NCI-H526 (cell line): ENCODE measurements around the gene GRIK2.
"Not testable (repeated sequence)": the region's sequence is repeated elsewhere in the genome, so short reads cannot be mapped to it uniquely, and the experiment has no call there.

Experiments used
- DNase-seq, 2 experiments: peaks; one replicate each; lab custom pipeline; 2025; lab: John Stamatoyannopoulos, UW

Gene GRIK2

DNA sequence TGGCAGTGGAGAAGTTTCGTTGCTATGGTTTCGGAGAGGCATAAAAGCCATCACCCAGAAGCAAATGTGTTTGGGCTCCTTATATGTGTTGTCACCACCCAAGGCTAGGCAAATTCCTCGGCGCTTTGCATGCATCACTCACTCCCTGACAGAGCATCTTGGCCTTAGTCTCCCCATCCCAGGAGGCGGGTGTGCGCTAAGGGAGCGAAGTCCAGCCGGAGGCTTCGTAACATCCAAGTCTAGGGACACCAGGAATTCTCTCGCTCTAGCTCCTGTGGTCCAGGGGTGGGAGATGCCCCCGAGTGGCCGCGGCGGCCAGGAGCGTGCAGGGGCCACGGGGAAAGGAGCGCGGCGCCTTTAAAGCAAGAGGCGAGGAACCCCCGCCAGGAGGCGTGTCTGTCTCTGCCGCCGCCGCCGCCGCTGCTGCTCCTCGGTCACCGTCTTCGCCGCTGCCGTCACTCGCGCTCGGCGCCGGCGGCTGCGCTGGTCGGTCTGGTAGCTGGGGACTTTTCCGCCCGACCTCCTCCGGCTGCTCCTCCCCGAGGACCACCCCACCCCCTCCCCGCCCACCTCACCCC is at the start of gene GRIK2:
GRIK2 (plus strand) TSS at position 458 of the 578 bp plus-strand sequence.
- peak; percentile 92 to 96 for DNase-seq

DNA sequence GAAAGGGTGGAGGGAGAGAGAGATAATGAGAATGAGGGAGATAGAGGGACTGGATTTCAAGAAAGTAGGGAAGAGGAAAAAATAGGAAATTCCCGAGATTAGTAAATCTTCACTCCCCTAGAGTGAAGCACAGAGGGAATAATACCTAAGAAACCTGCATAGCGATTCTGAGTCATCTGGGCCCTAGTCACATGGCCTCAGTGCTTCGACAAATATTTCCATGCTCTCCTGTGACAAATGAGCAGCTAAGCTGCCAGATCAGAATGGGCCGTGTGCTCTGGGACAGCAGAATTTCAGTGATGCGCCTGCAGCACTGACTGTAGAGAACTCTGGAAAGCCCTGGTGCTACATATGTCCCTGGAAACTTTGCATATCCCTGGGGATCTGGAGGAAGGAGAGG is 48.6 kb upstream of the GRIK2 start:
- peak in 1 of 2 experiments; percentile 4 for DNase-seq

DNA sequence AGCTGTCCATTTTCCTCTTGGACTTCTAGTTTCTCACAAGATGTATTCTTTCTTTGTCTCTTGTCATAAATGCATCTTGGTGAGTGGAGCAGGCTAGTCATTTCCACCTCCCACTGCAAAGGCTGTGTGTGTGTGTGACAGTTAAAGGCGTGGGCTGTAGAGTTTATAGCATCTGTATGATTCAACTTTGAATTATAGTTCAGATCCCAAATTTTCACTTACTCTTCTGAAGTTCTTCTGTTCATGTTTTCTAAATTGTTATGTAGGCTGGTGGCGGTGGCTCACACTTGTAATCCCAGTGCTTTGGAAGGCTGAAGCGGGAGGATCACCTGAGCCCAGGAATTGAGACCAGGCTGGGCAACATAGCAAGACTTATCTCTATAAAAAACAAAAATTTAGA is 44.7 kb upstream of the GRIK2 start:
- no peak for DNase-seq

DNA sequence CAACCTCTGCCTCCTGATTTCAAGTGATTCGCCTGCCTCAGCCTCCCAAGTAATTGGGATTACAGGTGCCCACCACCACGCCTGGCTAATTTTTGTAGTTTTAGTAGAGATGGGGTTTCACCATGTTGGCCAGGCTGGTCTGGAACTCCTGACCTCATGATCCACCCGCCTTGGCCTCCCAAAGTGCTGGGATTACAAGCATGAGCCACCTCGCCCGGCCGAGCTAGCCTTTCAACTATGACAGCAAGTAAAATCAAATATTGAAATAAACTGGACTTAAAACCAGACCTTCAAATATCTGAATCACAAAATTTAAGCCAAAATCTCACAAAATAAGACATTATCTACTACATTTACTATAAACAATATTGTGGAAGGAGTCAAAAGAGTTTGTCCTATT is 42.9 kb upstream of the GRIK2 start:
- DNase-seq: not testable (repeated sequence)

DNA sequence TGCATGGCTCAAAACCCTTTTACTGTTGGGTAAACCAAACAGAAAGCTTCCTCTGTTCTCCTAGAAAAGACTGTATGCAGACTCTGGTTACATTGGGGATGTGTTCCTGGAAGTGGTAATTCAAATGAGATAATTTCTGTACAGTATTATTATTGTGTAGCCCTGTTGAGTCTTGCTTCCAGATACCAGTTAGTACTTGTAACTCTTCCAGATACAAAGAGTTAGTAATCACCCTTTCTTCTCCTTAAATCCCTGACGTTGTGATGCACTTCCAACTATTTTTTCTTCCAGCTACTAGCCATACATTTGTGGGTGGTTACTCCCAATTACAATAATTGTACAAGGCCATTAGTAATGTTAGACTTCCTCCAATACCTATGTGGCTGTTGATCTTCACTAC is 42.3 kb upstream of the GRIK2 start:
- DNase-seq: no peak

DNA sequence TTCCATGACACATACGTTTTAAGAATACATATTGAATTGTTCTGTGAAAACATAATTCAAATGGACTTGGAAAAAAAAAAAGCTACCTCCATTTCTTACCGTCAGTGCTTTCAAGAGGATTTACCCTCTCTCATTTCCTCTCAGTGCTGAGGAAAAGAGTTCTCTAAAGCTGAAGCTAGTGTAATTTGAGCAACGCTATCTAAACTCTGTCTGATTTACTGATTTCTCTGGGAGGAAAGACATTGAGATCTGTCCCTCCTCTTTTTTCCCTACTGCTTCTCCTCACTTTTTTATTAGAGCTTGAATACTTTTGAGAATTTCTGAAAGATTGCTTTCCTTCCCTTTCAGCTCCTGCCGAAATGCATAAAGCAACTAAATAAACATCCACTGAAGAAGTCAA is 41.2 kb upstream of the GRIK2 start:
- DNase-seq: no peak

DNA sequence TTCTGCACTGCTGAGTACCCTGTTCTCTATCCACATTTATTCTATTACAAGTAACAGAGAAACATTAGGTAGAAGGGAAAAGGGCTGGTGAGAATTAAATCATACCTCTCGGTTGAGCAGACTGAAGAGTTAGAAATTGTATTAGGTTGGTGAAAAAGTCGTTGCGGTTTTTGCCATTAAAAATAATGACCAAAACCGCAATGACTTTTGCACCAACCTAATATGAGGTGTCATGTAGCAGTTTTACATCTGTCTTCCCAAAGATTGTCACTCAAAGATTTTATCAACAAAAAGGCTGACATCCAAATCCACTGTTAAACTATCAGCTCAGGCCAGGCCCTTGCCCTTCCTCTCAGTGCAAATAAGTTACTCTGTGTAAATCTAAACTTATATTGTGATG is 28.3 kb upstream of the GRIK2 start:
- DNase-seq: no peak

DNA sequence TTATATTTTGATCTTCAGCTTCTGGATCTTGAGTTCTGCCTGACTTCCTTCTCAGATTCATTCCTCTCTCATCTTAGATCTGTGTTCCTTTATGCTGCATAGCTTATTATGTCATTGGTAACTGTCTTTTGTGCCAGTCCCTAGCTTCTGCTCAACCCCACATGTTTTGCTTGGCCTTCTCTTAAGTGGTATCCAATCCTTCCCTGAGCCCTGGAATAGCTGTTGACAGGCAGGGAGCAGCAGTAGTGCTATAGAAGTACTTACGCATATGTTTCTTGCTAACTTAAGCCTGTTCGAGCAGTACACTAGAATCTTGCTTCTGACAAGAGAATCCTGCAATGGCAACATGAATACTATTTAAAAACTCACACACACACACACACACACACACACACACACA is 13.6 kb upstream of the GRIK2 start:
- DNase-seq: no peak

DNA sequence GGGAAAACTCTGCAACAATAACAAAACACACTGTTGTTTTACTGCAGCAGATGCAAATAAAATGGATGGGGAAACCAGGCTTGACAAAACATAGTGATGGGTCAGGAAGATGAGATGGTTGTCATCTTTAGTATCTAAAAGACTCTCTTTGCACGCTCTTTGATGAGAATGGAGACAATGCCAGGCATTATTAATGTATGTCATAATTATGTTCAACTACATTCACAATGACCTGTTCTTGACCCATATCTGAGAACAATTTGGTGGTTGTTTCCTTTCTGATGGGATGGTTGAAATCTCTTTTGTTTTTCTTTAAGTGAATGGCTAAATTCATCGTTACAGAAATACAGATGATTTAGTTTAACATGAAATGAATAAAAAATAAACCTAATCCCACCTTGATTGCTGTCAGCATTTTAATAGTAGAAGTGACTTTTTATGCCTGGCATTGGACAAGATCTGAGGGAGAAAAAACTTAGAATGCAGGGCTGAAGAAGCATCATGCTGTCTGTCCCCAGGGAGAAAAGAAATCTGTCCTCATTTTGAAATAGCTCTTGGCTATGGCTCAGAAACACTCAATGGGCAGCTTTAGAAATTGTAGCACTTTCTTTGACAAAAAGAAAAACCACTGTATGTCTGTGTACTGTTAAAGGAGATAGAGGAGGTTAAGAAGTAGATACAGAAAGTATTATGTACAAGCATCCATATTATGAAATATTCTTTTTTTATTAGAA is 12.4 kb upstream of the GRIK2 start:
- DNase-seq: no peak

DNA sequence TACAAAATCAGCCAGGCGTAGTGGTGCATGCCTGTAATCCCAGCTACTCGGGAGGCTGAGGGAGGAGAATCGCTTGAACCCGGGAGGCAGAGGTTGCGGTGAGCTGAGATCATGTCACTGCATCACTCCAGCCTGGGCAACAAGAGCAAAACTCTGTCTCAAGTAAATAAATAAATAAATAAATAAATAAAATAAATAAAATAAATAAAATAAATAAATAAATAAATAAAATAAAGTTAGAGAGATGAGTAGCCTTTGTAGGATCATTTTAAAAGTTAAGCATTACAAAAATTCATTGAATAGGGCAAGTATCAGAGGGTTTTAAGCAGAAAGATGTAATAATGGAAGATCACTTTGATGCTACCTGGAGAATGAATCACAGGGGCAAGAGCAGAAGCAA is 9.8 kb upstream of the GRIK2 start:
- not testable (repeated sequence) for DNase-seq

DNA sequence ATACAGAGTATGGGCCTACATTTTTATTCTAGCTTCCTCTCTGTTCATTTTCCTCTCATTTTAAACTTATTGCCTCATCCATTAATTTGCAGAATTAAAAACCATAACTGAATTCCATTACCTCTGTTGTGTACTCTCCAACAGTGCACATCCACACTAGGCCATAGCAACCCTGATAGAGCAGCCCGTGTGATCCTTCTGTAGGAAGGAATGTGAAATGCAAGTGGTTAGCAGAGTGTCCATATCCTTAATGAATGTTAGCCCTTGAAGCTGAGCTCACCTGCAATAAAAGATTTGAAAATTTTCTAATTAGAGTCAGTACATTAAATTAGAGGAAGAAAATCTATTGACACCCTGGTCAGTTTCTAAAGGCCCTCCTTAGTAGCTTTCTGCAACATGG is 6.5 kb upstream of the GRIK2 start:
- peak; percentile 8 to 21 for DNase-seq

DNA sequence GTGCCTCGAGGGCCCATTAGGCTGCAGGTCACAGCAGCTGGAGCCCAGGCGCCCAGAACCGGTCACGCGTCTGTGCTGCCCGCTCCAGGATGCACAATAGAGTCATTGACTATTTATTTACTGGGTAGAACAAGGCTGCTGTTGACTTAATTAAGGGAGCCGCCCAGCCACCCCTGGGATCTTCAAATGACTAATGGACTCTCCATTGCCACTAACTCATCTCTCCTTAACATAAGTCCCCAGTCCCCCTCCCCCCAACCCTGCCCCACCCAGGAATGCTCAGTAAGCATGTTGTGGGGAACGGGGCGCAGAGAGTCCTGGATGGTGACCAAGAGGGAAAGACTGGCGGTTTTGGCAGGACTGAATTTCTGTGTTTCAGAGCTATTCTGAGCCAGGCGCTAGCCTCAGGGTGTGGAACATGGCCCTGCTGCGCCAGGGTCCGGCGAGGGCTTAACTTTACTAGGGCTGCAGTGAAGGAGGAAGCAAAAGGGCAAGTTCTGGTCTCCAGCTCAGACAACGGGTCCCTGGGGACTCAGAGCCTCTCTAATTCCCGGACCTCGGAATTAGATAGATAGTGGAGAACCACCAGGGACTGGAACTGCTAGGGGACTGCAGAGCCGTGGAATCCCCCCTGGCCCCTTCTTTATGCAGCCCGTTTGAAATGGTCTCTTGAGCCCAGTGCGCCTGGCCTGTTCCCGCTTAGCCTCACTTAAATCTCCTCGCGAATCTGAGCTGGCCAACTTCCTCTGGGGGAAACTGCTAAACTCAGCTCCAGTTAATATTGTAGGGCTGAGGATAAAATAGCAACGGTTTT is 1.5 kb upstream of the GRIK2 start:
- peak; percentile 88 to 91 for DNase-seq

DNA sequence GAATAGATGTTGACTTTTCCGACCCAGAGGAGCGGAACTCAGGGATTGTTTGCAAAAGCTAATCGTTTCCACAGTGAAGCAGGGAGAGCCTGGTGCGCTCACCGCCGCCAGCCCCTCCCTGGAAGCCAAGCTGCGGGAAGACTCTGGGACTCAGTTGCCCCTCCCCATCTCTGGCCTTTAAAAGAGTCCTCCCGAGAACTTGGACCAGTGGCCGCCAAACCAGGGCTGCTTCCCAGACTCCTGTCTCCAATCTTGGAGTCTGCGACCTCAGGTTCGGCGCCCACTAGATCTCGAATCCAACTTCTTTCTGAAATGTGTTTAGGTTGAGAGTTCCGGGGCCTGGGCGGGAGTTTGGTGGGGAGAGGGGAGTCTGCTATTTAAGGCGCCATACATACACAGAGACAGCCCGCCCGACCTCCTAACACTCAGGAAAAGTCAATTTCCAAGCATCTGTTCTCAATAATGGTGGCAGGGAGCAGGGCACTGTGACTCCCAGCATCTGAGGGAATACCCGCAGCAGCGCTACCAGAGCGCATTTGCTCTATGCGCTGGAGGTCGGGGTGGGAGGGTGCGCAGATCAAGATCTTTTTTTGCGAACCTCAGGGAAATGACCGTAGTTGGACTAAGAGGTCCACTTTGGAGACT is 800 bp upstream of the GRIK2 start:
- peak; percentile 90 to 94 for DNase-seq

DNA sequence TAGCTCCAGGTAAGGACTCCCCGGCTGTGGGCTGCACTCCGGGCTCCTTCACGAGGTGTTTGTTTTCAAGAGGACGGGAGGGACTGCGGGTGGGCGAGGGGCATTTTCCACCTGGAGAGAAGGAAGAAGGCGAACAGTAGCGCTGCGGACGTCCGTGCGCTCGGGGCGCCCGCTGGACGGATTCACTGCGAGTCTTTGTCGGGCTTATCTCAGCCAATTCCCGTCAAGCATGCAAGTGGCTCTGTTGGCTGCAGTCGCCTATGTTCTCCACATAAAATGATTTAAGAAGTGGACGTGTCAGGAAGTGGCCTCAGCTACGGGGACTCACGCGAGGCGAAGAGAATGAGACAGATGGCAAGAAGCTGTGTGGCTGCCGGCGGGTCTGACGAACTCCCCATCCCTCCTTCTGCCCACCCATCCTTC is 332 bp downstream of the GRIK2 start:
- peak; percentile 77 to 82 for DNase-seq

DNA sequence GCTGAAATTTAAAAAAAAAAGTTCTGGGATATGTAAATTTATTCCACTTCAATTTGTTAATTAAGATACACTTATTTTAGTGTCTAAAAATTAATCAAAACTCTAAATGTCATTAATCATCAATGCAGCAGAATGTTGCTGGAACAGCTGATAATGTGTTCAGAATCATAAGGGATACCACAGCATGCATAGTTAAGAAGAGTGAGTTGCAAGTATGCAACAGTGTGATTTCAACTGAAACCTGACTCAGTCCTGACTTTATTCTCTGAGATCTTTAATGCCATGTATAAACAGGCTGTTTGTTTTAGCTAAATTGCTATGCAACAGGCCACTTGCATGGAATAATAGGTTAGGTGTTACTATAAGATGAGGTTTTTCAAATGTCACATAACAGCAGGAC is 1.4 kb downstream of the GRIK2 start:
- peak in 1 of 2 experiments; percentile 39 for DNase-seq

DNA sequence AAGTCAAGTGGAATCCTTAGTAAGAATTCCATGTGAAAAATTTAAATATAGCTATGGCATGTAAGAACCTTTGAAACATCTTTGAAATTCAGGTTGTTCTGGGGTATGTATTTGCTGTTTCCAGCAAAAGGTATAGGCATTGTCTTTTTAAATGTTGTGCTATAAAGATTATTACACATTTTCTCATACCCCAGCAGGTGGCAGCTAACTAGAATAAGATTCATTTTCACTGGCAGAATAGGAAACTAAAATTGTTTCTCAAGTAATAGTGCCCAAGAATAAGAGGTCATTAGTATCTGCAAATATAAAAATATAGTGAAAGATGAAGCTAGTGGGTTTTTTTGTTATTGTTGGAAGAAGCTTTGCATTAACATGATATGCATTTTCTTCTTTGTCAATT is 1.8 kb downstream of the GRIK2 start:
- DNase-seq: peak; percentile 28 to 60

DNA sequence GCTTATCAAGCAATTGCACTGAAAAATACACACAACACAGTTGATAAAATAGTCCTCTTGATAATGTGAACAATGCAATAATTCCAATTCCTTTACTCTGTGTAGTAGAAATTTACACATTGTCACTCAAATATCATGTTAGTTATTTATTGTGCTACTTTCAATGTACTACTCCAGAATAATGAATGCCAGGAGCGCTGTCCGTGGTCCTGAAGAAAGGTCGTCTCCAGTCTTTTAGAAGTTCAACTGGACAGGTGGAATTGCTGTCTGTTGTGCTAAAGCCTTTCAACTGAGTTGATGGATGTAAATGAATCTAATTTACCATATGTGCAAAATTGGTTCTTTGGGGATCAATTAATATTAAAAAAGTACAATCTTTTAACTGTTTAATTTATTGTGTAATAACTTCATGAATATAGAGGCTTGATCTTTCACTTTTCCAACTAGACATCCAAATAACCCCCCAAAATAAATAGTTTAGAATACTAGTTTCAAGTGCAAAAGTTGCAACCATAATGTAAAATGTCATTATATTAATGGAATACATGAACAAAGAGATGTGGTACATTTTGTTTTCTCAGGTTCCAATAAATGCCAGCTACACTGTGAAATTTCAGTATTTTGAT is 3.2 kb downstream of the GRIK2 start:
- DNase-seq: peak in 1 of 2 experiments; percentile 8

DNA sequence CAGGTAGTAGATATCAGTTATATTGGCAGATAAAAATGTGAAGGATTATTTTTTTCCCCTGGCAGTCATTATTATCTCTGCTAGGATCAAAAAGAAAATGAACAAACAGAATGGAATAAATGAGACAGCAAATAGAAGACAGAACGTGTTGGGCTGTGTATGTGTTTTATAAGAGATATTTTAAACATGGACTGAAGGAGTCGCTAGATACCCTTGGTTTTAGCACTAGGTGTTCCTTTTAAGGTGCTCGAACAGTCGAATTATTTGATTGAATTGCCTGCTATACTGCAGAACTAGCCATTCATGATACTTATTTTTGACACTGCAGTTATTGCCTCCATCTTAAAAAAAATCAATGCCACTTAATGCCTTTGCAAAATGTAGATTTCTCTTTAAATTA is 3.7 kb downstream of the GRIK2 start:
- DNase-seq: peak; percentile 48 to 75

DNA sequence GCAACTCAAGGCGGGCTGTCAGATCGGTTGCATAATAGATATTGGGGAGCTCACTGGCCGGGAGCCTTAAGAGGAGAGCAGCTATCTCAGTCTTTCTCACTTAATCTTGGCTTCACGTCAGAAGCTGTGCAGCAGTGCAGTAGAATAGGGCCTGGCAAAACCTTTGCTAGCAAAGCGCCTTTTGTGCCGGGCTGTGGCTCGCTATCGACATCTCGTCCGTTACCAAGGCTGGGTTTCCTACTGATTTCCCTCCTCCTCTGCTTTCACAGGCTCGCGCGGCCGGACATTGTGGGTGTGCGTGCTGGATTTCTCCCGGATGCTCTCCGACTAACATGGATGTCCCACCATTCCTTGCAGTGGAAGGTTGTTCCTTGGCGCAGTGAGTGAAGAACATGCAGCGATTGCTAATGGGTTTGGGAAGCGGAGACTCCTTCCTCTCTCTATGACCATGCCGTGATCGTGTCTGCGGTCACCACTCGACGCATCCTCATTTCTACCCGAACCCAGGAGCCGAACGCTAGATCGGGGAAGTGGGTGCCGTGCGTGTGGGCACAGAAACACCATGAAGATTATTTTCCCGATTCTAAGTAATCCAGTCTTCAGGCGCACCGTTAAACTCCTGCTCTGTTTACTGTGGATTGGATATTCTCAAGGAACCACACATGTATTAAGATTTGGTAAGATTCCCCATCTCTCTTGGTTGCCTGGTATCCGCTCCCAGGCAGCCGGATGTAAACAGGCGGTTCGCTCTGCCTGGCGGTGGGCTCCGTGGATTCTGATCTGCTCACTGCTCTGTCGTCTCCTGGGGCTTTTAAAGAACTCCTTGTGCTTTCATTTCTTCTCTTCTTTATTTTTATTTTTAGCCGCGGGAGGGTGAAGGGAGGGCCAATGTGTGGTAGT is 5.5 kb downstream of the GRIK2 start:
- no peak for DNase-seq

DNA sequence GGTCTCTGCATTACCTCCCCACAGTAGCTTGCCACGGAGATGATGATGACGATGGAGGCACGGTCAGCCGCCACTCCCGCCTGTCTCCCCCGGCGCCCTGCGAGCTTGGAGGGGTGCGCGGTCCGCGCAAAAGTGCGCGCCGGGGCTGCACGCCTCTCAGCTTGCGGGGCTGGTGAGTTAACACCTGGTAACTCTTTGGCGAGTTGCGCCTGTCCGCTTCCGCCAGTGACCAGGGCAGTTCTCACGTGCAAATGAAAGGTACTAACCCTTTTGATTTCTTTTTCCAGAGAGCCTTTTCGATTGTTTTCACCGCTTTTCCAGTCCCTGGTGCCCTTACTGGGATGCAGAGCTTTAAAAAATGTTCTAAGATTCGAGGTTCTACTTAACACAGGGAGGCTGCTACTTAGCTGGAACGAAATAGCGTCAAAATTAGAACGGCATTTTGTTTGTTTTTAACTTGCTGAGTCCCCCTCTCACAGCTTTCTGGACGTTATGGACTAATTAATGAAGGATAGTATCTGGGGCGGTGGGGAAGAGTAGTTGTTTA is 6.2 kb downstream of the GRIK2 start:
- DNase-seq: no peak
